Esophagus (tissue), 2 donors: ENCODE results near the gene ADGRD1. TPM values are rescaled to one million over a fixed set of nuclear protein-coding genes. Genes with fewer than 3 reads are reported as not detected.
"Not testable (repeated sequence)": the region's sequence is repeated elsewhere in the genome, so short reads cannot be mapped to it uniquely, and the experiment has no call there.

Source experiments
- H3K27ac ChIP-seq, 2 donors: one replicate each; pipeline ENCODE4 v1.5.1; 2013; ENCODE audit warnings: low read depth in 2 of 2, mild to moderate bottlenecking in 2 of 2, inconsistent platforms in 1 of 2, low read length in 1 of 2, moderate library complexity in 1 of 2
- H3K27me3 ChIP-seq, 2 donors: one replicate each; pipeline ENCODE4 v1.6.1; 2013; ENCODE audit warnings: low read length in 2 of 2, control low read depth in 1 of 2, mild to moderate bottlenecking in 1 of 2; ENCODE audit not compliant: insufficient read depth in 2 of 2, control insufficient read depth in 1 of 2
- H3K36me3 ChIP-seq, 2 donors: one replicate each; pipeline ENCODE4 v1.6.1; 2013; ENCODE audit warnings: low read length in 1 of 2; ENCODE audit not compliant: control insufficient read depth in 2 of 2, insufficient read depth in 2 of 2
- H3K4me1 ChIP-seq, 2 donors: one replicate each; pipeline ENCODE4 v1.6.1; 2013; ENCODE audit warnings: low read length in 1 of 2; ENCODE audit not compliant: control insufficient read depth in 2 of 2, insufficient read depth in 2 of 2
- H3K4me3 ChIP-seq, 2 donors: one replicate each; pipeline ENCODE4 v1.5.1; 2013; ENCODE audit warnings: low read length in 2 of 2, mild to moderate bottlenecking in 2 of 2, low read depth in 1 of 2, moderate library complexity in 1 of 2
- H3K9me3 ChIP-seq, 2 donors: one replicate each; pipeline ENCODE4 v1.6.1; 2013; ENCODE audit warnings: mild to moderate bottlenecking in 2 of 2, low read depth in 1 of 2, low read length in 1 of 2, moderate library complexity in 1 of 2; ENCODE audit not compliant: control insufficient read depth in 2 of 2, insufficient read depth in 1 of 2
- WGBS, 2 donors: extraction: QIAGEN DNeasy Blood & Tissue Kit; methylation state at CpG; one replicate each; pipeline ENCODE4 v1.1.7; 2013; 5-methylcytosine and 5-hydroxymethylcytosine counted together
- polyA plus RNA-seq, 2 donors: library from polyadenylated mRNA; stranded (reverse); fragments of 200-250 nt; gene quantifications; one replicate each; pipeline ENCODE4 v1.2.3, GENCODE V29; 2013
- donor health status: healthy with polysubstance abuse.
- donor health status: Bipolar disorder and iron deficiency.

The ADGRD1 gene
- polyA plus RNA-seq, 2 donors = 2.1 to 2.9 TPM

- not testable (repeated sequence) for H3K4me3 ChIP-seq, H3K9me3 ChIP-seq, H3K4me1 ChIP-seq, H3K27ac ChIP-seq, H3K27me3 ChIP-seq, H3K36me3 ChIP-seq
- 78 to 83% methylated on average over 9 to 12 of the region's 12 CpGs for WGBS, 2 donors
Observed at GRCh38 chr12:131071234-131071820, 117.6 kb downstream of the ADGRD1 start.

- H3K27ac ChIP-seq, H3K4me3 ChIP-seq, H3K4me1 ChIP-seq, H3K36me3 ChIP-seq, H3K27me3 ChIP-seq, H3K9me3 ChIP-seq: not testable (repeated sequence)
- WGBS, 2 donors = 85 to 86% methylated on average over 7 to 8 of the region's 12 CpGs
Observed at GRCh38 chr12:131071950-131072349, 118.2 kb downstream of the ADGRD1 start.

DNA sequence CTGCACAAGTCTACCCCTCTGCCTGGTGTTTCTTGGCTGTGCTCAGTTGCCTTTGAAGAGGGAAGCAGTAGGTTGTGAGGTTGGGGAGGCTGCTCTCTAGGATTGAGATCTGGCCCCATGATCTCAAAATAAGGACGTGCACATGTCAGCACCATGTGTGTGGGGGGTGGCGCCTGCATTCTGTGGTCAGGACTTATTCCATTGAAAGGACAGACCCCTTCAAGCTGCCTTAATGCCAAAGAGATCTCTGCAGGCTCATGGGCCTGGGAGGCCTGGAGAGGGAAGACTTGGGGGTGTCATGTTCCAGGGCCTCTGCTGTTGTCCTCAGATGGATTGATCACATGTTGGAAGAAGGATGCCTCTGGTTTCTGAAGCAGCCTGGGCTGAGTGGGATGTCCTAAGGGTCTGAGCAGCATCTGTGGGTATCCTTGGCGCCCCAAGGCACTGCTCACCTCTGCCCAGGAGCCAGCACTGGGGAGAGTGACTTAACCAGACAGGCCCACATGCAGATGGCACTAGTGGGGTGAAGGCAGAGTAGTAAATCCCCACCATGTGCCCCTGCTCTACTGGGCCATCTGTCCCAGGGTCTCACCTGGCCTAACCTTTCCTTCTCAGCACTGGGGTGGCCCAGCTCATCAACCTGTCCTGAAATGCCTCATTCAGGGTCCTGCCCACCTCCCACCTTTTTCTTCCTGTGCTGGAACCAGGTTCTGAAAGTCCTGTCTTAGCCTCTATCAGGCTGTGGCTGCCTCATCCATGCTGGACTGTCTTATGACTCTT lies 118.9 kb downstream of the ADGRD1 start:
- Histone ChIP-seq H3K4me3 (no peak overlapping the region), H3K27me3 (no peaks in the 10 kb centered on the region), H3K4me1 (peaks cover 0 to 2% of the 10 kb centered on the region in 2 donors), H3K27ac (no peak overlapping the region), H3K9me3 (no peaks in the 10 kb centered on the region), H3K36me3 (no peaks in the 10 kb centered on the region)
- WGBS, 2 donors = 88 to 91% methylated on average over 3 of the region's 3 CpGs

DNA sequence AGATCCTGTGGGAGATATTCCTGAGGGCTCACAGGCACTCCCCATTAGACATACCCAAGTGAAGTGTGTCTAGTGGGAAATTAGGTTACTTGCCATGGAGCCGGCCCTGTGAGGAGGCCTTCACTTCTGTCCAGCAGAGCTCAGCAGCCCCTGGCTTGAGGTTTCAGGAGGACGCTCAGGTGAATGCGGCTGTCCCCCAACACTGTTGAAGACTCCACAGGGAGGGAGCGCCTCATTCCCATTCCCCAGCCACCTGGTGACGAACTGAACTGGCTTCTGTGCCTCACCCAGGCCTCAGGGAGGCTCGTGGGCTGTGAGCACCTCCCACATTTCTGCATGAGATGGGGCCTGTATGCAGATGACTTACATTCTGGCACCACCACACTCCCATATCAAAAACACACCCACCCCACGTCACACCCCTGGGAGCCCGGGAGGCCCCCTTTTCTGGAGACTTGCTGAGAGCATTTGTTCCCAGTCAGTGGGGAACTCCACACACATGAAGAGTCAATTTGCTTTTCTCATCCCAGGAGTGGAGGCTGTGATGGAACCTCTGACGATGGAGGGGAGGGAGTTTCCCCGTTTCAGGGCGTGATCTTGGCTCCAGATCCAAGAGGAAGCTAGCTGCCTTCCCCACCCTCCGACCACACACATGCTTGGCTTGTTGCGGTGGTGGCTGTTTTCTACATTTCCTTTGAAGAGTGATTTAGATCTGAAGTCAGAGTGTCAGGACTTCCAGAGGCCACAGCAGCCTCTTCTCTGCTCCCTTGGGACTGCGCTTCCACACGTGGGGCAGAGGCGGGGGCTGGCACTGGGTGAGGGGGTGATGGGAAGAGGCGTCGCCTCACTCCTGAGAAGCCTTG lies 120.7 kb downstream of the ADGRD1 start:
- H3K27me3 ChIP-seq = no peaks in the 10 kb centered on the region
- no peaks in the 10 kb centered on the region for H3K36me3 ChIP-seq
- H3K9me3 ChIP-seq = no peaks in the 10 kb centered on the region
- no peak overlapping the region for H3K27ac ChIP-seq
- no peak overlapping the region for H3K4me3 ChIP-seq
- H3K4me1 ChIP-seq = no peaks in the 10 kb centered on the region
- 41 to 50% methylated on average over 18 of the region's 18 CpGs for WGBS, 2 donors

DNA sequence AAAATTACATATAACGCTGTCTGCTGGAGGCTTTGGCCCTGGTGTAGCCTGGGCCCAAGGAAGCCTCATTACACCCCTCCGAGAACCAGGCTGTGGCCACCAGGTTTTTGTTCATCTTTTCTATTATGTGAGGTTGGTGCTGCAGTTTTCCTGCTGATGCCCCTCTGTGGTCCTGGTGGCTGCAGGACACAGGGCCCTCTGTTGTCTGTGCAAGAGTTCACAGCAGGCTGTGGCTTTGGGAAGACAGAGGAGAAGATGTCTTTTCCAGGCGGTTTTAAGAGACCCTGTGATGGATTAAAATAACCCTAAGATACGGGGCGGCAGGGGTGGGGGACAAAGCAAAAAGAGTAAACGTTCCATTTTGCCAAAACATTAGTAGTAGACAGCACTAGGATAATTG lies 121.5 kb downstream of the ADGRD1 start:
- Histone ChIP-seq H3K36me3 (no peaks in the 10 kb centered on the region), H3K4me1 (no peaks in the 10 kb centered on the region), H3K9me3 (no peaks in the 10 kb centered on the region), H3K27ac (no peak overlapping the region), H3K27me3 (no peaks in the 10 kb centered on the region), H3K4me3 (no peak overlapping the region)
- WGBS, 2 donors = 79 to 80% methylated on average over 6 of the region's 6 CpGs

- H3K4me3 ChIP-seq = no peak overlapping the region
- WGBS, 2 donors = 76 to 81% methylated on average over 8 of the region's 8 CpGs
- no peaks in the 10 kb centered on the region for H3K9me3 ChIP-seq
- H3K36me3 ChIP-seq = no peaks in the 10 kb centered on the region
- no peak overlapping the region for H3K27ac ChIP-seq
- H3K4me1 ChIP-seq = no peaks in the 10 kb centered on the region
- H3K27me3 ChIP-seq = no peaks in the 10 kb centered on the region
Observed at GRCh38 chr12:131075611-131076010, 121.9 kb downstream of the ADGRD1 start.

GRCh38 chr12:131076296-131076695 lies 122.6 kb downstream of the ADGRD1 start:
- no peak overlapping the region for H3K4me3 ChIP-seq
- no peaks in the 10 kb centered on the region for H3K9me3 ChIP-seq
- no peaks in the 10 kb centered on the region for H3K36me3 ChIP-seq
- no peak overlapping the region for H3K27ac ChIP-seq
- no peaks in the 10 kb centered on the region for H3K4me1 ChIP-seq
- WGBS, 2 donors = 83 to 93% methylated on average over 3 of the region's 3 CpGs
- H3K27me3 ChIP-seq = no peaks in the 10 kb centered on the region

DNA sequence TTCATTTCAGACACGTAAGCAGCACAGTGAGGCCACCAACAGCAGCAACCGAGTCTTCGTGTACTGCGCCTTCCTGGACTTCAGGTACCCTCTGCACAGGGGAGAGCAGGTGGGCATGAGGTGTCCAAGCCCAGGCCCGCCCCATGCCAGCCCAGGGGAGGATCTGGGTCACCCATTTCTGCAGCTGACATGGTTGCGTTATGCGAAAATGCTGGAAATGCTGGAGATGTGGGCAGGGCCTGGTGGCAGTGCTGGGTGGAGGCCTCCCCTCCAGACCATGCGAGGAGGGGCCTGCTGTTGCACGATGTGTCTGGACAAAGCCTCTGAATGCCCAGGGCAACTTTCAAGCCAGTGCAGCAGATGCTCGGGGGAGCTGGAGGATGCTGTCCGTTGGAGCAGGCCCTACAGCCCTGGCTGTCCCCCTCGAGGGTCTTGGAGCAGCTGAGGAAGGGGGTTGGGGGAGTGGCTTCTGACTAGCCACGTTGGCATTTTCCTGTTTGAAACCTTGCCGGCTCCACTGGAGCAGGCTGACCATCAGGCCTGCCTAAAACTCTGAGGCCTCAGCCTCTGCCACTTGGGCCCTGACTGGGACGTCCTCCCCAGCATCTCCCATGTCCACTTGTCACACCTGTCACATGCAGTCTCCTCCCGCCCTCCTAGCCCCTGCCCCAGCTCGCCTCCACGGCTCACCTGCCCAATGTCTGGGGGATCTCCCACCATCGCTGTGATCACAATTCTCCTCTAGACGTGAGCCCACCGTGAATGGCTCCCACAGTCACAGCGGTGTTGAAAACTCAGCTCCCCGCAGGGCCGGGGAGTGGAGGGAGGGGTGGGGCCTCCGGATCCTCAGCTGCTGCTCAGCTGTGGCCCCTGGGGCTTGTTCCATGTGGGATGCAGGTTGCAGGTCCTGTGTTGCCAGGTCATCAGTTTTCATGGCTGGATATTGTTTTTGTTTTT lies 123.4 kb downstream of the ADGRD1 start:
- 78 to 80% methylated on average over 25 of the region's 25 CpGs for WGBS, 2 donors
- no peak overlapping the region for H3K4me3 ChIP-seq
- H3K27ac ChIP-seq = no peak overlapping the region

DNA sequence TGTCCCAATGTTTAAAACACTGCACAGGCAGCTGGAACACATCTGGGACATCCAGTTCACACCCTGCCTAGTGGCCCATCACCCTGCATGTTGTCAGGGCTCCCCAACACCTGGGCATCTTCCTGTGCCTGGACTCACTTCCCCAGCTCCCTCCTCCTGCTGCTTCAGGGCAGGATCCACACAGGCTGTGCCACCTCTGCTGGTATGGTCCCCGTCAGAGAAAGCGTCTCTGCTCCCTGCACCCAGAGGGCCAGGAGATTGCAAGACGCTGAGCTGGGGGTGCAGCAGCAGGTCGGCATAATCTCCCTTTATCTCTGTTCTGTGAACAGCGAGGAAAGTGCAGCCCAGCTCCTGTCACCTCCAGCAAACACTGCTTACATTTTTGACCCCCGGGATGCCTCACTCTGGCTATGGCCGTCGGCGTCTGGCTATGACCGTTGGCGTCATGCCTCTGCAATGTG lies 124.3 kb downstream of the ADGRD1 start:
- no peak overlapping the region for H3K27ac ChIP-seq
- no peaks in the 10 kb centered on the region for H3K4me1 ChIP-seq
- H3K4me3 ChIP-seq = no peak overlapping the region
- no peaks in the 10 kb centered on the region for H3K36me3 ChIP-seq
- 76 to 77% methylated on average over 11 of the region's 11 CpGs for WGBS, 2 donors
- no peaks in the 10 kb centered on the region for H3K27me3 ChIP-seq
- no peaks in the 10 kb centered on the region for H3K9me3 ChIP-seq

More for the DNA sequence above, 123.4 kb downstream of the ADGRD1 start:
- H3K4me1 ChIP-seq = no peaks in the 10 kb centered on the region
- no peaks in the 10 kb centered on the region for H3K27me3 ChIP-seq
- H3K9me3 ChIP-seq = no peaks in the 10 kb centered on the region
- no peaks in the 10 kb centered on the region for H3K36me3 ChIP-seq
